ENCODE data around the gene SCUBE3.

The SCUBE3 gene

GRCh38 chr6:35209081-35209480 is 4.7 kb upstream of the SCUBE3 start:
- no peak for DNase-seq (ENCODE audit: low read depth in 1 of 2, low spot score in 1 of 2)

GRCh38 chr6:35209622-35210247 is 4.0 kb upstream of the SCUBE3 start:
- no peak for DNase-seq (ENCODE audit: low read depth in 1 of 2, low spot score in 1 of 2)

DNA sequence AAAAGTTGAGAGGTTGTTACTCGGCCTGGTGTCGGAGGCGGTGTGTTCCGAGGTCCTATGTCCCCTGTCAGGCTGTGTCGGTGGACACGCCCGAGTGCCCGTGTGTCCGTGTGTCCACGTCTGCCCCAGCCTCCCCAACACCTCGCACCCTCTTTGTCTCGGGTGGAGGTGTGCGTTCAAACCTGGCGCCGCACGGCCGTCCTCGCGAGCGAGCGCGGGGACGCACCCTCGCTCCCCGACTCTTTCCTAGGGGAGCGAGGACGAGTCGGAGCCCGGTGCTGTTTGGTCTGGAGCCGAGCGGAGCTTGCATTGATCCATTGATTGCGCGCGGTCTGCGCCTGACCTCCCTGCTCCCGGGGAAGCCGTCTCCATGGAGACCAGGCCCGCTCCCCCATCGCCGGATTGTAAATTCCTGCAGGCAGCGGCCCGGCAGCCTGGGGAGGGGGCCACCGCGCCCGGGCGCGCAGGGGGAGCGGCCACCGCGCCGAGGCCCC is 411 bp upstream of the SCUBE3 start:
- DNase-seq (ENCODE audit: low read depth in 1 of 2, low spot score in 1 of 2) = no peak

DNA sequence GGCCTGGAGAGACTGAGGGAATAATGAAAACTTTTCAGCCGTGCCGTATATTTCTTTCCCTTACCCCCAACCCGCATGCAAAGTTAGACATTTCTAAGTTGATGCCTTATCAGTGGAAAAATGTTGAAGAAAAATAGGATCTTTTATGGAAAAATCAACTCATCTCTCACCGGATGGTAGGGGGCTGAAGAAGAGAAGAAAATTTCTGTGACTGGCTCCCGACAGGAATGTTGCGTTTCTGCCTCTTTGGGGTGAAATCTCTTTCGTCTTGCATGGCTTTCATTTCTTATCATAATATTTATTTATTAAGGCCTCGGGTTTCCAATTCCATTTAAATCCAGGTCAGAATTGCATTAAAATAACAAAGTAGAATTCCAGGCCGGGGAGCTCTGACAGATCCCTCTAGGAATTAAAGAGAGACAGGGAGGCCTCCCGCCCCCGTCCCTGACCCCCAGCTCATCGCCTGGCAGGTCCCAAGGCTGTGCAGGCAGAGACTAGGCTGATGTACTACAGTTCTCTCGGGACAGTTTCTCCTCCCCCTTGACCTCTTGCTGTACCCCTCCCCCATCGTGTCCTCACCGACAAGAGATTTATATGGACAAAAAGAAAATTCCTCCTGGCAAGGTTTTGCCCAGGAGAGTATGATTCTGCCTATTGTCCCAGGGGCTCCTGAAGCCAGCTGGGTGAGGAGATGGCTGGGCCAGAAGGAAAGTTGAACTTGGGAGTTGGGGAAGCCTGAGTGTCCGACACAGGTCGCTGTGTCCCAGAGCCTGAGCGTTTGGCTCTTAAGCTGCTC is 1.3 kb downstream of the SCUBE3 start:
- no peak for DNase-seq (ENCODE audit: low read depth in 1 of 2, low spot score in 1 of 2)

DNA sequence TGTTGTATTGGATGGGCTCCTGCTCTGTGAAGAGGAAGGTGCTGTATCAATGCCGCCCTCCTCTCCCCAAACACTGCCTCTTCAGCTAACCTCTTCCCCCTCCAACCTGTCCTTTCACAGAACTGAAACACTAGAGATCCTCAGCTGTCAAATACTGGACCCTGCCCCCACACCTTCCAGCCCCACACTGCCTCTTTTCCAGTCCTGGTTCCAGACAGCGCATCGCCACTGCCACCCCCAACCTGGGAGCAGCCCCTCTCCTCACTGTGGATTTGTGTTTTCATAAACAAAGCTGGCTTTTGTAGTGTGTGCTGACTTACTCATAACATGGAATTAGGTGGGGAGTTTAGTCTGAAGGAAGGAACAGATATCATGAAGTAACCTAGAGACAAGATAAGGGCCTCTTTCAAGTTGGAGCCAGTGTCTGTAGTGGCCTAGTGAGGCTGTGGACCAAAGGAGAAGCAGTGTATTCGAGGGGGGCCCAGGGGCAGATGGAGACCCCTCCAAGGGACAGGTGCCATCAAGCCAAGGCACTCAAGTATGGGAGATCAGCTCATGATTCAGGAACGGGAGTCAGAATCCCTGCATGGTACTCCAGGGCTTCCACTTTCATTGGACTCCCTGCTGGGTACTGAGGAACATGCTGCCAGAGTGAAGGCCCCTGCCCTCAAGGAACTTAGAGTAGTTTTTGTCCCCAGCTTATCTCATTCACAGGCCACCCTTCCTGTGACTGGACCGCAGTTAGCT is 2.1 kb downstream of the SCUBE3 start:
- DNase-seq (ENCODE audit: low read depth in 1 of 2, low spot score in 1 of 2) = no peak

DNA sequence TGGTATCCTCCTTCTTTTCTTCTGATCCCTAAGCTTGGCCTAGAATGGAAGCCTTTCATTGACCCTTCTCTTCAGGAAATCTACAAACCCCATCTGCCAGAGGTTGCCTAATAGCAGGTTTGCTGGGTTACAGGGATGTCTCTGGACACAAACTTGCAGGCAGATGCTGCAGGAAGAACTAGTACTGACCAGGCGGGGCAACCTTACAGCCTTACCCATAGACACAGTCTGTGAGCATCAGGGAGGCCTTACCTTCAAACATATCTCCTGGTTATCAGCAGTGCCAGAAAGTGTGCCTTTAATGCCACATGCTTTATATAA is 2.6 kb downstream of the SCUBE3 start:
- DNase-seq (ENCODE audit: low read depth in 1 of 2, low spot score in 1 of 2) = no peak

- DNase-seq (ENCODE audit: low read depth in 1 of 2, low spot score in 1 of 2) = no peak
Measured at GRCh38 chr6:35216851-35217811, 3.4 kb downstream of the SCUBE3 start.

- no peak for DNase-seq (ENCODE audit: low read depth in 1 of 2, low spot score in 1 of 2)
Measured at GRCh38 chr6:35218021-35218420, 4.3 kb downstream of the SCUBE3 start.

GRCh38 chr6:35218456-35218855 is 4.7 kb downstream of the SCUBE3 start:
- DNase-seq (ENCODE audit: low read depth in 1 of 2, low spot score in 1 of 2) = no peak

DNA sequence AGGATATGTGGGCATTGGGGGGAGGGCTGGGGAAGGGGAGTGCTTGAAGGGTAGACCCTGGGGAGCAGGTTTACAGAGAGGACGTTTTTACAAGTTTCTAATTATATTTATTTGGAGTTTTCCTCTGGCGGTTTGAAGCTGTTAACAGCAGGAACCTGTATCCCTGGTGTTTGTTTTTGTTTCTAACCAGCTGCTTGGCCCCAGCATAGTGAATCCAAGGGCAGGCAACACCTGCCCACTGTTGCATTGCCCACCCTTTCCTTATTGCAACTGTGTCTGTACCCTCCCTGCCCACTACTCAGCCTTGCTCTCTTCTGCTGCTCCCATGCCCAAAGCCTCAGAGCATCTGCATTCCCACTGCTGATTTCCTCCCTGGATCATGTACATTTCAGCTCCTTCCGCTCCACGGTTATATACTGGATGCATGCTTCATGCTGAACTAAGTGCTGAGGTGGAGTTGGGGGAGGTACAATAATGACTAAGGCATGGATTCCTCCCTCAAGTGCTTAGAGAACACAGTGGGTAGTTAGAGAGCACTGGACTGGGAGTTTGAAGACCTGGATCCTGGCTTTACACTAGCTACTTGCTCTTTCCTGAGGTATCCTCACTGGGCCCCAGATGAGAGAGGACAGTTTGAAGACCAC is 6.0 kb downstream of the SCUBE3 start:
- no peak for DNase-seq (ENCODE audit: low read depth in 1 of 2, low spot score in 1 of 2)

- no peak for DNase-seq (ENCODE audit: low read depth in 1 of 2, low spot score in 1 of 2)
Measured at GRCh38 chr6:35220711-35221110, 7.0 kb downstream of the SCUBE3 start.

DNA sequence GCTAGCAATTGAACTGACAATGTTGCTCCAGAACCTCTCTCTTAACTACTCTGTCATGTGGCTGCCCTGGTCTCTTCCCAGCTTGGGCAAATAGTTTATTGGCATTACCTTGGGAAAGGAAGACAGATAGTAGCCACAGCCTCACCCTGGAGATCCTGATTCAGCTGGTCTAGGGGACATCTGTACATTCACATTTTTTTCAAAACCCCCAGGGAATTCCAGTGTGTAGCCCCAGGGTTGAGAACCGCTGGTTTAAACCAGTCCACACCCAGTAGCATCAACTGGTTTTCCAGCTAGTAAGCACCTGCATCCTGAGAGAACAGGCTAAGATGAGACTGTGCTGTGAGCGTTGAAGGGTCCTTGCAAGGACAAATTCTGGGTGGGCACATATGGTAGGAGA is 9.6 kb downstream of the SCUBE3 start:
- DNase-seq (ENCODE audit: low read depth in 1 of 2, low spot score in 1 of 2) = no peak

DNA sequence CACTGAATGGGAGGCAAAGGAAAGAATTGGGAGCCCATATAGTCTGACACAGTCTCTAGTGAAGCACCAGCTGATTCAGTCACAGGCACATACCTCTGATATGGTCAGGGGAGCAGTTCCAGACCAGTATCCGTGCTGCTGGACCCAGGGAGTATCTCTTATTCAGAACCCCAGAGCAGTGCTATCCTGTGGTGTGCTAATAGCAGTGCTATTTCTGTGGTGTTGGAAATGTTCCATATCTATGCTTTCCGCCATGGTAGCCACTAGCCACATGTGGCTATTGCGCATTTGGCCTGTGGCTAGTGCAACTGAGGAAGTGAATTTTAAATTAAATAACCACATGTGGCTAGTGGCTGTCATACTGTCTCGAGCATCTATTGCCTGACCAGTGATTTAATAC is 11.0 kb downstream of the SCUBE3 start:
- no peak for DNase-seq (ENCODE audit: low read depth in 1 of 2, low spot score in 1 of 2)

- DNase-seq (ENCODE audit: low read depth in 1 of 2, low spot score in 1 of 2) = no peak
Measured at GRCh38 chr6:35228481-35228880, 14.7 kb downstream of the SCUBE3 start.

DNA sequence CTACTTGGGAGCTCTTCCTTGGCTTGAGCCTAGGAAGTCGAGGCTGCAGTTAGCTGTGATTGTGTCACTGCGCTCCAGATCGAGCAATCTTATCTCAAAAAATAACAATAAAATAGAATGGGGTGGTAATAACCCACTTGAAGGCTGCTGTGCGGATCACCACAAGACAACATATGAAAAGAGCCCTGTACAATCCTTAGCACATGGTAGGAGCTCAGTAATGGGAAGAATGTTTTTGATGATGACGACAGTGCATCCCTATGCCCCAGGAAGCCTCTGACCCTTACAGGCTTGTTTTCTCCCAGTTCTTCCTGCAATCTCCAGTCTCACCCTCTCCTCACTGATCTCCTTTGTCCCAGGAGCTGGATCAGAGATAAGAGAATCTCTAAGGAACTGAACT is 15.5 kb downstream of the SCUBE3 start:
- no peak for DNase-seq (ENCODE audit: low read depth in 1 of 2, low spot score in 1 of 2)

DNA sequence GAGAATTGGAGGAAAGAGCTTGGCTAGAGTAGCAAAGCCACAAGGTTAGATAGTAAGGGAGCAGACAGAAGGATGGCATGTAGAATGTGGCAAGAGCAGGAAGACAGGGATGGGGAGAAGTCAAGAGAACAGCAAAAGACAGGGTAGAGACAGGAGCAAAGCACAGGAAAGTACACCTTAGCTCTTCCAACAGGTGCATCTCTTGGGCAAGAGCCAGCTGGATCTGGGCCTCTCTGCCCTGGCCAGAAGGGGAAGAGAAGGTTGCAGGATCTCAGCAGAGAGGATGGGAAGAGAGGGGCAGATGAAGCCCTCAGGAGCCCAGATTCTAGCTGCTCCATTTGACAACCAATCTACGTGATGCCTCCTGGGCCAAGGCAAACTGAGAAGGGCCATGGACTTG is 16.7 kb downstream of the SCUBE3 start:
- no peak for DNase-seq (ENCODE audit: low read depth in 1 of 2, low spot score in 1 of 2)

- no peak for DNase-seq (ENCODE audit: low read depth in 1 of 2, low spot score in 1 of 2)
Measured at GRCh38 chr6:35230950-35231349, 17.2 kb downstream of the SCUBE3 start.

DNA sequence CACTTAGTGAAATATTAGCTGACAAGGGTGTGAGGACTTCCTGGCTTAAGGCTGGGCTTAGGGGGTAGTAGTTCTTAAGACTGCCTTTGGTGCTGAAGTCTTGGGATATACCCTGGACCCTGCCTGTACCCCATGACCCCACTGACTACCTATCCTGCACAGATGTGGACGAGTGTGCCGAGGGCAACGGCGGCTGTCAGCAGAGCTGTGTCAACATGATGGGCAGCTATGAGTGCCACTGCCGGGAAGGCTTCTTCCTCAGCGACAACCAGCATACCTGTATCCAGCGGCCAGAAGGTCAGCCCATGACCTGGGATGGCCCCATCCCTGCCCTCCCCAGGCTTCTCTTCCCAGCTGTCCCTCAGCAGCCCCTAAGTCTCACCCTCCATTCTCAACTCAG is 17.8 kb downstream of the SCUBE3 start:
- DNase-seq (ENCODE audit: low read depth in 1 of 2, low spot score in 1 of 2) = no peak

DNA sequence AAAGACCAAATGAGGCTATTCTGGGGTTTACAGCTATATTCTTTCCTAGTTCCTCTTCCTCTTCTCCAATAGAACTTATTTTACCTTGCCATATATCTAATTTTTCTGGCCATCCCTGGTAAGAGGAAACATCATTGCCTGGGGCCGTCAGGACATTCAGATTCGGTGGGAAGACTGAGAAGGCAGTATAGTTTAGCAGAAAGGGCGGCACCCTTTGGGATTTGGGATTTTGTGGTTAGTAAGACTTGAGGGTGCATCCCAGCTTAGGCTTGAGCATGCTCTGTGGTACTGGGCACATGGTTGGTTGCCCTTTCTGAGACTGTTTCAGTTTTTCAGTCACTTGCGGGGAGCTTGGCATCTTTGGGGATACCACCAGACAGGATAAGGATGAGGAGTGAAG is 21.1 kb downstream of the SCUBE3 start:
- no peak for DNase-seq (ENCODE audit: low read depth in 1 of 2, low spot score in 1 of 2)

DNA sequence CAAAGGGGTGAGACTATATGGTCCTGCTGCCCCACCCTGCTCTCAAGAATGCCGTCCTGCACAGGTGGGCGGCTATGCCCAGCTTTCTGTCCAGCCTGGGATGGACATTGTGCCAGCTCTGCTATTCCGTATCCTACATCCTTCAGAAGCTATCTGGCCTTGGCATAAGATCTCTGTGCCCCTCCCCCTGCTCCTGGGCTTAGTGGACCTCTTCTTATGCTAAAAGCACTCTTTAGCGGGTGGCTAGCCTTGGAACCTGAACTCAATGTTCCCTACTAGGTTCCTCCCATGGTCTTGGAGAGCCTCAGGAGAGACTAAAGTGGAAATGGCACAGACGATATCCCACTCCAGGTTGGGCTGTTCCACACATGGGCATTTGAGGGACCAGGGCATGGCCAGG is 22.5 kb downstream of the SCUBE3 start:
- no peak for DNase-seq (ENCODE audit: low read depth in 1 of 2, low spot score in 1 of 2)

DNA sequence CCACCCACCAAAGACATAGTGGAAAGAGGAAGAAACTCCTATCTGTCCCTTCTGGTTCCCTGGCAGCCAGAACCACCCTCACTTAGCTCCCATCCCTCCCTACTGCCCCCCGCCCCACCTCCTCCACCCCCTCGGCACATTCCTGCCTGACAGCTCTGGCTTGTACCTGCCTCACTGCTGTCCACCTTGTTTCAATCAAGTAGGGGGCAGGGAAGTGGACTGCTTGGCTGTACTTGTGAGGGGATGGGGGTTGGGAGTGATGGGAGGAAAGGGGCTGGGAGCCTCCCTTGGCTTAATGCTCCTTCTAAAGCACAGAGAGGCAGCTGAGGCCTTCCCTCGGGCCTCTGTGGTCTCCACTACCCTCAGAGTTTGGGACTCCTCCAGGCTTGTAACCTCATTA is 23.7 kb downstream of the SCUBE3 start:
- no peak for DNase-seq (ENCODE audit: low read depth in 1 of 2, low spot score in 1 of 2)

Measured in activated T-helper 1 cell treated with anti-CD3 and anti-CD28 coated beads, Interleukin-2, amount 50 U/mL, for 16 hours (primary cell).